T47D (cell line): ENCODE measurements around the gene SKI.

ENCODE experiments used
- DNase-seq, 2 experiments: peaks; one replicate each; pipeline versions ENCODE4 v3.0.0 to v3.0.0-alpha.2; 2011 to 2012; ENCODE audit warnings: low read depth in 1 of 2, low spot score in 1 of 2
- JUND ChIP-seq: IDR thresholded peaks from 2 replicates; pipeline ENCODE4 v1.6.1; 2012; ENCODE audit warnings: low read depth
- in situ Hi-C: cut with HindIII; loops from 2 replicates; pipeline ENCODE4 v1.10.0; 2016; ENCODE audit warnings: low sequenced_read_pairs, low pct_unique_long_range_greater_than_20kb

Gene SKI

GRCh38 chr1:2279817-2280216, 51.7 kb downstream of the SKI start:
- in situ Hi-C loops = no loop called here
- DNase-seq = no peak
- no peak for TF ChIP-seq JUND

GRCh38 chr1:2282556-2283270, 54.6 kb downstream of the SKI start:
- DNase-seq = no peak
- in situ Hi-C loops = no loop called here
- no peak for TF ChIP-seq JUND

GRCh38 chr1:2283371-2283990, 55.4 kb downstream of the SKI start:
- TF ChIP-seq JUND = no peak
- in situ Hi-C loops = no loop called here
- DNase-seq = no peak

- DNase-seq = no peak
- TF ChIP-seq JUND = no peak
- in situ Hi-C loops = no loop called here
Measured at GRCh38 chr1:2283991-2284895, 56.1 kb downstream of the SKI start.

- no peak for TF ChIP-seq JUND
- in situ Hi-C loops = no loop called here
Measured at GRCh38 chr1:2284932-2285331, 56.8 kb downstream of the SKI start.

GRCh38 chr1:2286923-2287322, 58.8 kb downstream of the SKI start:
- in situ Hi-C loops = no loop called here
- DNase-seq = no peak
- TF ChIP-seq JUND = no peak

More at GRCh38 chr1:2284932-2285331, 56.8 kb downstream of the SKI start:
- no peak for DNase-seq

GRCh38 chr1:2287649-2288048, 59.5 kb downstream of the SKI start:
- TF ChIP-seq JUND = no peak
- no peak for DNase-seq
- in situ Hi-C loops = no loop called here

- in situ Hi-C loops = no loop called here
Measured at GRCh38 chr1:2288311-2288710, 60.2 kb downstream of the SKI start.

GRCh38 chr1:2288816-2289536, 60.9 kb downstream of the SKI start:
- in situ Hi-C loops = no loop called here
- TF ChIP-seq JUND = no peak
- no peak for DNase-seq

More at GRCh38 chr1:2288311-2288710, 60.2 kb downstream of the SKI start:
- DNase-seq = no peak
- TF ChIP-seq JUND = no peak

- no peak for DNase-seq
- no peak for TF ChIP-seq JUND
Measured at GRCh38 chr1:2289607-2290006, 61.5 kb downstream of the SKI start.

GRCh38 chr1:2290171-2290578, 62.1 kb downstream of the SKI start:
- TF ChIP-seq JUND = no peak
- in situ Hi-C loops = no loop called here
- no peak for DNase-seq

More at GRCh38 chr1:2289607-2290006, 61.5 kb downstream of the SKI start:
- in situ Hi-C loops = no loop called here
